H1 (cell line): Measurements from ENCODE around the gene TUBGCP2. TPM values are rescaled to one million over a fixed set of nuclear protein-coding genes. Genes with fewer than 3 reads are reported as not detected.
"Not testable (repeated sequence)": the region's sequence is repeated elsewhere in the genome, so short reads cannot be mapped to it uniquely, and the experiment has no call there.

Source experiments
- CTCF ChIA-PET: fragments of 300-600 bp; sonication (Branson Sonifier 250); formaldehyde crosslinking; loops from one replicate; lab custom pipeline; 2021; ENCODE audit not compliant: partially characterized antibody; lab: Charles Lee
- POLR2A ChIA-PET: fragments of 300-600 bp; sonication (Branson Sonifier 250); formaldehyde crosslinking; loops from one replicate; lab custom pipeline; 2021; ENCODE audit warnings: inconsistent platforms; ENCODE audit not compliant: partially characterized antibody; lab: Charles Lee
- DNase-seq, 2 experiments: peaks; one replicate each; pipeline versions ENCODE4 v3.0.0 to v3.0.0-alpha.2; 2010 to 2022; ENCODE audit warnings: low spot score in 2 of 2, low read depth in 1 of 2, mixed read lengths in 1 of 2
- FAIRE-seq: peaks from 2 replicates; lab custom pipeline; 2011; peaks lifted over from hg19 to GRCh38; lab: Jason Lieb, UNC
- H2AFZ ChIP-seq: 2 replicates; pipeline ENCODE4 v1.8.1; 2012; ENCODE audit warnings: low read length, inconsistent platforms
- H2AK5ac ChIP-seq: 2 replicates; pipeline ENCODE4 v1.6.1; 2013; ENCODE audit warnings: low read depth, low read length
- H2BK120ac ChIP-seq: replicated peaks from 2 replicates; pipeline ENCODE3; 2013; ENCODE audit warnings: low read depth, low read length, inconsistent platforms
- H2BK12ac ChIP-seq: 2 replicates; pipeline ENCODE4 v1.6.1; 2013; ENCODE audit warnings: low read depth, low read length
- H2BK15ac ChIP-seq: 2 replicates; pipeline ENCODE4 v1.6.1; 2013; ENCODE audit warnings: low read length
- H2BK20ac ChIP-seq: 2 replicates; pipeline ENCODE4 v1.6.1; 2013; ENCODE audit warnings: low read length
- H2BK5ac ChIP-seq: 2 replicates; pipeline ENCODE4 v1.6.1; 2013; ENCODE audit warnings: low read depth, low read length
- H3K14ac ChIP-seq: 2 replicates; pipeline ENCODE4 v1.6.1; 2013; ENCODE audit warnings: inconsistent platforms; ENCODE audit not compliant: insufficient read length
- H3K18ac ChIP-seq: 2 replicates; pipeline ENCODE4 v1.6.1; 2013; ENCODE audit warnings: low read length; ENCODE audit errors: extremely low read depth
- H3K23ac ChIP-seq: 2 replicates; pipeline ENCODE4 v1.6.1; 2013; ENCODE audit warnings: inconsistent platforms; ENCODE audit not compliant: insufficient read length
- H3K23me2 ChIP-seq: 2 replicates; pipeline ENCODE4 v1.6.1; 2013; ENCODE audit warnings: low read depth, low read length
- H3K27ac ChIP-seq: 2 replicates; pipeline ENCODE4 v1.6.1; 2011; ENCODE audit warnings: low read depth, low read length, inconsistent platforms
- H3K27me3 ChIP-seq, 4 experiments: replicated peaks in 1 of 4; 1 replicate in 1 of 4; 2 replicates in 3 of 4; pipeline versions ENCODE4 v1.6.1 to v1.8.1; 2011 to 2013; ENCODE audit warnings: low read length in 3 of 4, mild to moderate bottlenecking in 3 of 4, inconsistent platforms in 2 of 4, mixed read lengths in 2 of 4, moderate library complexity in 1 of 4; ENCODE audit not compliant: control insufficient read depth in 3 of 4, insufficient read depth in 3 of 4; ENCODE audit errors: extremely low read depth in 1 of 4
- H3K36me3 ChIP-seq, 4 experiments: 2 replicates each; pipeline versions ENCODE4 v1.6.1 to v1.8.1; 2011 to 2013; ENCODE audit warnings: mild to moderate bottlenecking in 4 of 4, low read length in 3 of 4, moderate library complexity in 2 of 4, control low read depth in 1 of 4, inconsistent platforms in 1 of 4; ENCODE audit not compliant: insufficient read depth in 4 of 4, control insufficient read depth in 2 of 4
- H3K4ac ChIP-seq: replicated peaks from 2 replicates; pipeline ENCODE3; 2013; ENCODE audit warnings: low read length, low read depth, mixed read lengths, inconsistent platforms; ENCODE audit not compliant: insufficient read length
- H3K4me1 ChIP-seq, 4 experiments: replicated peaks in 1 of 4; 1 replicate in 1 of 4; 2 replicates in 3 of 4; pipeline versions ENCODE4 v1.6.1 to v1.8.1; 2011 to 2013; ENCODE audit warnings: low read length in 3 of 4, inconsistent platforms in 2 of 4, mixed read lengths in 1 of 4; ENCODE audit not compliant: insufficient read depth in 4 of 4, control insufficient read depth in 3 of 4
- H3K4me2 ChIP-seq, 2 experiments: 2 replicates each; pipeline versions ENCODE4 v1.6.1 to v1.8.1; 2011 to 2013; ENCODE audit warnings: low read depth in 2 of 2, low read length in 2 of 2, control low read depth in 1 of 2, inconsistent platforms in 1 of 2, mild to moderate bottlenecking in 1 of 2; ENCODE audit not compliant: insufficient read depth in 1 of 2
- H3K4me3 ChIP-seq, 4 experiments: fragments of 200-600, 300-600 bp in 1 of 4; sonication (generic), shearing (Covaris generic), sonication (Bioruptor Twin) in 1 of 4; 2 replicates each; pipeline versions ENCODE4 v1.5.1 to v1.8.1; 2011 to 2016; ENCODE audit warnings: low read length in 4 of 4, low read depth in 3 of 4, control low read depth in 2 of 4, inconsistent platforms in 2 of 4, mild to moderate bottlenecking in 2 of 4, mixed read lengths in 1 of 4, moderate library complexity in 1 of 4; ENCODE audit not compliant: insufficient read depth in 2 of 4; ENCODE audit errors: extremely low read depth in 1 of 4
- H3K56ac ChIP-seq: replicated peaks from 2 replicates; pipeline ENCODE3; 2013; ENCODE audit warnings: low read depth, mild to moderate bottlenecking, mixed read lengths, low read length, inconsistent platforms; ENCODE audit not compliant: insufficient read length
- H3K79me1 ChIP-seq: 2 replicates; pipeline ENCODE4 v1.6.1; 2013; ENCODE audit warnings: low read depth, low read length, control low read depth
- H3K79me2 ChIP-seq, 2 experiments: 2 replicates each; pipeline versions ENCODE4 v1.6.1 to v1.8.1; 2012 to 2013; ENCODE audit warnings: low read length in 2 of 2, mild to moderate bottlenecking in 2 of 2, inconsistent platforms in 1 of 2; ENCODE audit not compliant: insufficient read depth in 2 of 2, control insufficient read depth in 1 of 2
- H3K9ac ChIP-seq, 4 experiments: replicated peaks in 1 of 4; 1 replicate in 1 of 4; 2 replicates in 3 of 4; pipeline versions ENCODE4 v1.6.1 to v1.8.1; 2011 to 2013; ENCODE audit warnings: low read depth in 3 of 4, low read length in 3 of 4, control low read depth in 2 of 4, mild to moderate bottlenecking in 2 of 4, moderate library complexity in 2 of 4, inconsistent platforms in 1 of 4; ENCODE audit errors: extremely low read depth in 1 of 4
- H3K9me3 ChIP-seq, 2 experiments: 2 replicates each; pipeline versions ENCODE4 v1.6.1 to v1.8.1; 2012 to 2013; ENCODE audit warnings: mild to moderate bottlenecking in 2 of 2, moderate library complexity in 2 of 2, control low read depth in 1 of 2, inconsistent platforms in 1 of 2, low read depth in 1 of 2, low read length in 1 of 2, mixed read lengths in 1 of 2; ENCODE audit not compliant: insufficient read depth in 2 of 2
- H4K20me1 ChIP-seq, 2 experiments: replicated peaks in 1 of 2; 2 replicates each; pipeline versions ENCODE3 to v1.8.1; 2011 to 2013; ENCODE audit warnings: inconsistent platforms in 2 of 2, low read length in 2 of 2, mild to moderate bottlenecking in 1 of 2; ENCODE audit not compliant: insufficient read depth in 2 of 2, control insufficient read depth in 1 of 2
- H4K5ac ChIP-seq: 2 replicates; pipeline ENCODE4 v1.6.1; 2013; ENCODE audit warnings: low read length, low read depth, mixed read lengths, inconsistent platforms; ENCODE audit not compliant: insufficient read length
- H4K8ac ChIP-seq: 2 replicates; pipeline ENCODE4 v1.8.0; 2013; ENCODE audit warnings: mild to moderate bottlenecking, moderate library complexity, low read length, inconsistent platforms; ENCODE audit not compliant: insufficient read depth; ENCODE audit errors: extremely low read depth
- H4K91ac ChIP-seq: replicated peaks from 2 replicates; pipeline ENCODE3; 2013; ENCODE audit warnings: low read length, mixed read lengths, inconsistent platforms; ENCODE audit not compliant: insufficient read length
- whole genome bisulfite sequencing, 2 experiments: shearing (Covaris generic) in 1 of 2; methylation state at CpG; one replicate each; pipeline versions ENCODE4 v1.1.6 to v1.1.7; 2013 to 2015; ENCODE audit warnings: low lambda C conversion rate in 2 of 2, mixed read lengths in 2 of 2, inconsistent platforms in 1 of 2, low coverage in 1 of 2, missing lambda C conversion rate in 1 of 2; ENCODE audit not compliant: insufficient replicate concordance in 2 of 2, insufficient coverage in 1 of 2, insufficient read length in 1 of 2; ENCODE audit errors: extremely low coverage in 1 of 2, missing lambda C conversion rate in 1 of 2; 5-methylcytosine and 5-hydroxymethylcytosine counted together
- polyA plus RNA-seq, 7 experiments: library from polyadenylated mRNA; depleted of rRNA in 3 of 7; stranded (reverse) in 5 of 7; unstranded in 2 of 7; fragments of >200 nt in 5 of 7; fragments of 200-250 nt in 2 of 7; gene quantifications; 1 replicate in 5 of 7; 2 replicates in 1 of 7; 4 replicates in 1 of 7; pipeline versions ENCODE4 v1.2.1 to v1.2.3, GENCODE V29; 2011 to 2013; ENCODE audit warnings: missing spikeins in 2 of 7, mixed read lengths in 2 of 7
- total RNA-seq: library from RNA; stranded (reverse); fragmentation: NEBNext Ultra II Directional; extraction: Animal tissue kit (Norgen Biotek cat#: 25700); gene quantifications from 2 replicates; pipeline ENCODE4 v1.2.1, GENCODE V29; 2021

Gene TUBGCP2
- total and polyA plus RNA-seq, 2 of the 8 experiments (the other 6 are each of a cell fraction or from before 2014, with no cell fraction given): 34.9 to 51.9 TPM

DNA sequence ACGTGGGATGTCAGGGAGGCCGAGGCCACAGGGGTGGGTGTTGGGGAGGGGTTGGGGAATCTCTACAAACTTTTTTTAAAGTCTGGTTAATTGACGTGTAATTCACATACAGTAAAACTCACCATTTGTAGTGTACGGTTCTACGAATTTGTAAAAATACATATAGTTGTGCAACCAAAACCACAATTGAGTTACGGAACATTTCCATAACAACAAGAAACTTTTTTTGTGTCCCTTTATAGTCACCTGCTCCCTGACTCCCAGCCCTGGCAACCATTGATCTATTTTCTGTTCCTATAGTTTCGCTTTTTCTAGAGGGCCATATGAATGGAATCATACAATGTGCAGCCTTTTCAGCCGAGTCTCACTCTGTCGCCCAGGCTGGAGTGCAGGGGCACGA lies 73.9 kb downstream of the TUBGCP2 start:
- POLR2A ChIA-PET: interaction anchor here (1.5 kb wide), 1 partner anchor 9 kb away, joined by 3 read pairs; no protein-coding TSS in a partner anchor
- Histone ChIP-seq H3K27me3 (peaks cover 37 to 63% (median 59%) of the 10 kb centered on the region in 4 experiments), H3K4me2 (peak overlapping the region in 1 of 2 experiments; percentile 91; a peak in 1 of 4 replicates), H3K36me3 (peaks cover 0 to 12% (median 4%) of the 10 kb centered on the region in 4 experiments; a peak in 3 of 8 replicates), H3K4me1 (peaks cover 3 to 41% (median 21%) of the 10 kb centered on the region in 4 experiments), H3K4me3 (peak overlapping the region in 1 of 4 experiments; percentile 62; a peak in 2 of 8 replicates), H3K23me2 (peaks cover 17% of the 10 kb centered on the region; the same call in 1 of the 2 replicates), H2BK12ac (0 out of 2 replicates have a peak overlapping the region, but pooled peaks have one; percentile 23)
- H4K8ac ChIP-seq, H4K91ac ChIP-seq, H3K14ac ChIP-seq, H4K5ac ChIP-seq, H3K79me1 ChIP-seq, H3K27ac ChIP-seq, H4K20me1 ChIP-seq, H2BK5ac ChIP-seq, H3K79me2 ChIP-seq, H3K9me3 ChIP-seq, H2BK20ac ChIP-seq, H3K18ac ChIP-seq, H2BK120ac ChIP-seq, H2BK15ac ChIP-seq, DNase-seq, H2AK5ac ChIP-seq, H3K23ac ChIP-seq, H3K9ac ChIP-seq, CTCF ChIA-PET, H3K4ac ChIP-seq, H2AFZ ChIP-seq, H3K56ac ChIP-seq: not testable (repeated sequence)
- 80% methylated on average over 8 of the region's 10 CpGs; no CpG with 5 or more reads in 1 of the 2 experiments for WGBS, 2 experiments
- peak; percentile 91 for FAIRE-seq
